Keratinocyte (primary cell): ENCODE results near the gene FAP. TPM values are rescaled to one million over a fixed set of nuclear protein-coding genes. Genes with fewer than 3 reads are reported as not detected.

ENCODE experiments used
- DNase-seq: peaks from one replicate; pipeline ENCODE4 v3.0.0-alpha.2; 2011; ENCODE audit warnings: low read depth, missing footprints, low spot score
- FAIRE-seq: peaks from 2 replicates; lab custom pipeline; 2011; peaks lifted over from hg19 to GRCh38; lab: Jason Lieb, UNC
- H2AFZ ChIP-seq: 2 replicates; pipeline ENCODE4 v1.6.0; 2012; ENCODE audit warnings: low read length, control low read depth, inconsistent platforms; ENCODE audit not compliant: control insufficient read depth
- H3K27ac ChIP-seq: 2 replicates; pipeline ENCODE4 v1.5.1; 2011; ENCODE audit warnings: low read length; ENCODE audit not compliant: control insufficient read depth, insufficient read depth
- H3K27me3 ChIP-seq: 3 replicates; pipeline ENCODE4 v1.6.0; 2011; ENCODE audit warnings: low read length; ENCODE audit not compliant: control insufficient read depth, insufficient read depth; ENCODE audit errors: extremely low read depth
- H3K36me3 ChIP-seq, 2 experiments: 2 replicates in 1 of 2; 3 replicates in 1 of 2; pipeline ENCODE4 v1.5.1; 2011; ENCODE audit warnings: low read length in 2 of 2, mild to moderate bottlenecking in 1 of 2; ENCODE audit not compliant: control insufficient read depth in 2 of 2, insufficient read depth in 2 of 2; ENCODE audit errors: extremely low read depth in 1 of 2
- H3K4me1 ChIP-seq: 3 replicates; pipeline ENCODE4 v1.5.1; 2011; ENCODE audit warnings: low read length; ENCODE audit not compliant: control insufficient read depth, insufficient read depth; ENCODE audit errors: extremely low read depth
- H3K4me2 ChIP-seq: 3 replicates; pipeline ENCODE4 v1.6.0; 2011; ENCODE audit warnings: low read depth, low read length; ENCODE audit not compliant: control insufficient read depth, insufficient read depth; ENCODE audit errors: extremely low read depth
- H3K4me3 ChIP-seq, 3 experiments: fragments of 200-600 bp in 1 of 3; sonication (generic) in 1 of 3; 2 replicates in 2 of 3; 3 replicates in 1 of 3; pipeline ENCODE4 v1.5.1; 2011 to 2016; ENCODE audit warnings: low read length in 3 of 3, mild to moderate bottlenecking in 3 of 3, control low read depth in 2 of 3, inconsistent platforms in 1 of 3, low read depth in 1 of 3, mixed read lengths in 1 of 3, mixed run types in 1 of 3, moderate library complexity in 1 of 3; ENCODE audit not compliant: control insufficient read depth in 2 of 3, insufficient read depth in 2 of 3; ENCODE audit errors: extremely low read depth in 1 of 3
- H3K79me2 ChIP-seq: 2 replicates; pipeline ENCODE4 v1.6.0; 2012; ENCODE audit warnings: low read length; ENCODE audit not compliant: control insufficient read depth, insufficient read depth
- H3K9ac ChIP-seq: 3 replicates; pipeline ENCODE4 v1.6.0; 2011; ENCODE audit warnings: low read length; ENCODE audit not compliant: control insufficient read depth, insufficient read depth; ENCODE audit errors: extremely low read depth
- H3K9me1 ChIP-seq: 3 replicates; pipeline ENCODE4 v1.6.0; 2011; ENCODE audit warnings: low read length; ENCODE audit not compliant: control insufficient read depth, insufficient read depth; ENCODE audit errors: extremely low read depth
- H3K9me3 ChIP-seq: 2 replicates; pipeline ENCODE4 v1.5.1; 2012; ENCODE audit warnings: low read depth, low read length; ENCODE audit not compliant: control insufficient read depth
- H4K20me1 ChIP-seq: 3 replicates; pipeline ENCODE4 v1.6.0; 2011; ENCODE audit warnings: low read length; ENCODE audit not compliant: control insufficient read depth, insufficient read depth; ENCODE audit errors: extremely low read depth
- CTCF ChIP-seq, 3 experiments: IDR thresholded peaks in 1 of 3; conservative IDR thresholded peaks in 1 of 3; optimal IDR thresholded peaks in 1 of 3; 2 replicates in 2 of 3; 3 replicates in 1 of 3; pipeline versions ENCODE3 to v1.5.1; 2011; ENCODE audit warnings: low read length in 3 of 3, mild to moderate bottlenecking in 3 of 3, moderate library complexity in 2 of 3, control low read depth in 1 of 3, inconsistent platforms in 1 of 3; ENCODE audit not compliant: insufficient read depth in 2 of 3; ENCODE audit errors: extremely low read depth in 1 of 3
- EZH2 ChIP-seq: IDR thresholded peaks from one replicate; pipeline ENCODE4 v1.6.1; 2012; ENCODE audit warnings: inconsistent platforms, mild to moderate bottlenecking, low read length, moderate library complexity
- dilution Hi-C: fragments of 300-500 bp; cut with MboI; formaldehyde crosslinking; loops from one replicate; pipeline ENCODE4 v1.7.0; 2020; ENCODE audit warnings: low sequenced_read_pairs; ENCODE audit not compliant: extremely low pct_ligation_motif_present
- polyA plus RNA-seq, 5 experiments: library from polyadenylated mRNA; depleted of rRNA in 3 of 5; stranded (reverse) in 3 of 5; stranded (forward) in 1 of 5; unstranded in 1 of 5; fragments of >200 nt; gene quantifications; 1 replicate in 1 of 5; 2 replicates in 3 of 5; 3 replicates in 1 of 5; pipeline versions ENCODE4 v1.2.1 to v1.2.3, GENCODE V29; 2011 to 2012; ENCODE audit warnings: missing spikeins in 2 of 5, low read depth in 1 of 5, low replicate concordance in 1 of 5

Gene FAP
- polyA plus RNA-seq, 1 donor (not counting 4 experiments of a cell fraction or from before 2014, with no cell fraction given), result 8.5 TPM

GRCh38 chr2:162267496-162267895 lies 24.3 kb upstream of the FAP start:
- no peak overlapping the region for H2AFZ ChIP-seq
- TF ChIP-seq EZH2 (no peak), CTCF (optimal IDR thresholded peaks at IDR 0.05 in 1 of 3, IDR thresholded peaks at IDR 0.05 in 1 of 3, conservative IDR thresholded peaks at IDR 0.05 in 1 of 3; ENCODE audit: extremely low read depth in 1 of 3, insufficient read depth in 2 of 3, low read length in 3 of 3) (no peak)
- no peak overlapping the region for H3K4me3 ChIP-seq
- H4K20me1 ChIP-seq, result no peaks in the 10 kb centered on the region
- no peak overlapping the region for H3K9ac ChIP-seq
- H3K27me3 ChIP-seq, result no peaks in the 10 kb centered on the region
- DNase-seq, result no peak
- H3K9me3 ChIP-seq, result no peaks in the 10 kb centered on the region
- no peaks in the 10 kb centered on the region for H3K79me2 ChIP-seq
- no peak overlapping the region for H3K27ac ChIP-seq
- FAIRE-seq, result no peak
- H3K4me2 ChIP-seq, result no peak overlapping the region
- no peaks in the 10 kb centered on the region for H3K9me1 ChIP-seq
- no peaks in the 10 kb centered on the region for H3K4me1 ChIP-seq
- peaks cover 0 to 10% of the 10 kb centered on the region in 2 experiments for H3K36me3 ChIP-seq
- dilution Hi-C loops, result no loop called here

GRCh38 chr2:162266460-162266760 lies 23.2 kb upstream of the FAP start:
- Histone ChIP-seq H3K9ac (no peak overlapping the region), H3K27me3 (no peaks in the 10 kb centered on the region), H2AFZ (no peak overlapping the region), H3K4me1 (peaks cover 6% of the 10 kb centered on the region), H3K27ac (no peak overlapping the region), H3K79me2 (no peaks in the 10 kb centered on the region), H3K9me1 (no peaks in the 10 kb centered on the region), H3K4me3 (no peak overlapping the region), H3K4me2 (no peak overlapping the region), H4K20me1 (no peaks in the 10 kb centered on the region), H3K9me3 (no peaks in the 10 kb centered on the region), H3K36me3 (peaks cover 0 to 6% of the 10 kb centered on the region in 2 experiments)
- no peak for FAIRE-seq
- TF ChIP-seq EZH2 (no peak), CTCF (optimal IDR thresholded peaks at IDR 0.05 in 1 of 3, IDR thresholded peaks at IDR 0.05 in 1 of 3, conservative IDR thresholded peaks at IDR 0.05 in 1 of 3; ENCODE audit: extremely low read depth in 1 of 3, insufficient read depth in 2 of 3, low read length in 3 of 3) (no peak)
- dilution Hi-C loops, result no loop called here
- DNase-seq, result no peak
